SW 1271 (cell line): ENCODE results near the gene DUSP2.

Experiments
- DNase-seq, 2 experiments: peaks; one replicate each; lab custom pipeline; 2025; lab: John Stamatoyannopoulos, UW

Gene DUSP2

GRCh38 chr2:96102596-96103186 is 42.5 kb downstream of the DUSP2 start:
- no peak for DNase-seq

GRCh38 chr2:96100893-96101304 is 44.3 kb downstream of the DUSP2 start:
- no peak for DNase-seq

GRCh38 chr2:96099861-96100798 is 45.1 kb downstream of the DUSP2 start:
- no peak for DNase-seq

DNA sequence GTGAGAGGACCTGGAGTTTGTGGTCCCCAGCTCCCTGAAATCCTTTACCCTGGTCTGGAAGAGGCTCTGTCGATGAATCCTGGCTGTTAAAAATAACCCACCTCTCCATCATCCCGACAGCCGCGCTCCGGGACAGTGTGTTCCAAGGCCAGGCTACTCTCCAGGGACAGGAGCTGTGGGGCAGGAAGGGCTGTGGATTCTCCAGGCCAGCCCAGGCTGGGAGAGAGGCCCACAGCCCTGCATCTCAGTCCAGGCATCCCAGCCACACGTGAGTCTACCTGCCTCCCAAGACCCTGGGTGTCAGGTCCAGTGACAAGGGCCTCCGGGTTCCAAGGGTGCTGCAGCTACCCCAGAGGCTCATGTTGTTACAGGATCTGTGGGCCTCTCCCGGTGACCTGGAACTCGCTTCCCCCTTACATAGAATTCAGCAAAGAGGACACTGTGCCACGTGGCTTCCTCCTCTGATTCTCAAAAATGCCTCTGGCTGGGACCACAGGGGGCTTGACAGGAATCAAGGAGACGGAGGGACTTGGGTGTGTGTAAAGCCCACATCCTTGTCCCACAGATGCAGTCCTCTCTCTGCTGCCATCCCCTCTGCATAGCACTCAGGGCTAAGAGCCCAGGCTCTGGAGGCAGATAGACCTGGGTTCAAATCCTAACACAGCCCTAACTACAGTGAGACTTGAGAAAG is 46.2 kb downstream of the DUSP2 start:
- no peak for DNase-seq

GRCh38 chr2:96097951-96098823 is 47.1 kb downstream of the DUSP2 start:
- DNase-seq, result no peak

- no peak for DNase-seq
These were observed 47.8 kb downstream of the DUSP2 start for GRCh38 chr2:96097441-96097840.

DNA sequence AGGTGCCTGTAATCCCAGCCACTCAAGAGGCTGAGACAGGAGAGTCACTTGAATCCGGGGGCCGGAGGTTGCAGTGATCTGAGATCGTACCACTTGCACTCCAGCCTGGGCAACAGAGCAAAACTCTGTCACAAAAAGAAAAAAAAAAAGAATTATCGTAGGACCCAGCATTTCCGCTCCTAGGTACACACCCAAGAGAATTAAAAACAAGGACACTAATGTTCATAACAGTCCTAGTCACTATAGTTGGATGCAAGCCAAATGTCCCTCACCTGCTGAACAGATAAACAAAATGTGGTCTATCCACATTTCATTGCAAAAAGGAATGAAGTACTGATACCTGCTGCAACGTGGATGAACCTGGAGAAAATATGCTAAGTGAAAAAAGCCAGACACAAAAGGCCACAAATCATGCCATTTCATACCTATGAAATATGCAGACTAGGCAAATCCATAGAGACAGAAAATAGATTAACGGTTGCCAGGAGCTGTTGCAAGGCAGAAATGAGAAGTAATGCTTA is 50.1 kb downstream of the DUSP2 start:
- no peak for DNase-seq

- DNase-seq, result no peak
These were observed 51.7 kb downstream of the DUSP2 start for GRCh38 chr2:96093528-96093927.
